Measurements from ENCODE around the gene LUZP2.

Gene LUZP2

GRCh38 chr11:24496736-24497725, at the start of gene LUZP2:
LUZP2 (plus strand) TSS chr11:24497053.
- no peak for DNase-seq (ENCODE audit: low read depth)

GRCh38 chr11:24453129-24453718, 43.6 kb upstream of the LUZP2 start:
- DNase-seq (ENCODE audit: low read depth) = no peak

- no peak for DNase-seq (ENCODE audit: low read depth)
These were observed 38.9 kb upstream of the LUZP2 start for GRCh38 chr11:24457985-24458384.

GRCh38 chr11:24470431-24470830, 26.4 kb upstream of the LUZP2 start:
- DNase-seq (ENCODE audit: low read depth) = no peak

GRCh38 chr11:24471084-24471483, 25.8 kb upstream of the LUZP2 start:
- DNase-seq (ENCODE audit: low read depth) = no peak

- no peak for DNase-seq (ENCODE audit: low read depth)
These were observed 18.1 kb upstream of the LUZP2 start for GRCh38 chr11:24478718-24479117.

GRCh38 chr11:24489477-24489876, 7.4 kb upstream of the LUZP2 start:
- DNase-seq (ENCODE audit: low read depth) = no peak

GRCh38 chr11:24496386-24496735, 492 bp upstream of the LUZP2 start:
- no peak for DNase-seq (ENCODE audit: low read depth)

GRCh38 chr11:24497831-24498230, 978 bp downstream of the LUZP2 start:
- DNase-seq (ENCODE audit: low read depth) = no peak

- DNase-seq (ENCODE audit: low read depth) = no peak
These were observed 5.6 kb downstream of the LUZP2 start for GRCh38 chr11:24502425-24502824.

GRCh38 chr11:24509114-24509513, 12.3 kb downstream of the LUZP2 start:
- no peak for DNase-seq (ENCODE audit: low read depth)

- no peak for DNase-seq (ENCODE audit: low read depth)
These were observed 14.7 kb downstream of the LUZP2 start for GRCh38 chr11:24511511-24511910.

GRCh38 chr11:24513479-24514218, 16.8 kb downstream of the LUZP2 start:
- DNase-seq (ENCODE audit: low read depth) = no peak

- no peak for DNase-seq (ENCODE audit: low read depth)
These were observed 17.4 kb downstream of the LUZP2 start for GRCh38 chr11:24514219-24514594.

- no peak for DNase-seq (ENCODE audit: low read depth)
These were observed 18.8 kb downstream of the LUZP2 start for GRCh38 chr11:24515632-24516031.

- no peak for DNase-seq (ENCODE audit: low read depth)
These were observed 19.8 kb downstream of the LUZP2 start for GRCh38 chr11:24516638-24517037.

GRCh38 chr11:24521601-24522000, 24.7 kb downstream of the LUZP2 start:
- DNase-seq (ENCODE audit: low read depth) = no peak

- no peak for DNase-seq (ENCODE audit: low read depth)
These were observed 27.3 kb downstream of the LUZP2 start for GRCh38 chr11:24524156-24524555.

- no peak for DNase-seq (ENCODE audit: low read depth)
These were observed 34.7 kb downstream of the LUZP2 start for GRCh38 chr11:24531528-24531927.

GRCh38 chr11:24543771-24544170, 46.9 kb downstream of the LUZP2 start:
- DNase-seq (ENCODE audit: low read depth) = no peak

- DNase-seq (ENCODE audit: low read depth) = no peak
These were observed 59.8 kb downstream of the LUZP2 start for GRCh38 chr11:24556693-24557092.

GRCh38 chr11:24559315-24559714, 62.5 kb downstream of the LUZP2 start:
- no peak for DNase-seq (ENCODE audit: low read depth)

- DNase-seq (ENCODE audit: low read depth) = no peak
These were observed 63.5 kb downstream of the LUZP2 start for GRCh38 chr11:24560324-24560723.
